Head of caudate nucleus (tissue), 42 donors: ENCODE measurements around the gene SALL3.
A peak's percentile ranks its signal among the peaks of the same experiment; 100 is the strongest.
"Not testable (repeated sequence)": the region's sequence is repeated elsewhere in the genome, so short reads cannot be mapped to it uniquely, and the experiment has no call there.

Source experiments
- DNase-seq, 42 donors: peaks; one replicate each; pipeline versions ENCODE4 v3.0.0 to v3.0.0-alpha.2; 2020 to 2021; ENCODE audit warnings: mixed read lengths in 7 of 42
- intact Hi-C: fragments of 100-400 bp; cut with DNase I; formaldehyde crosslinking; loops from one replicate; pipeline ENCODE4 v1.15.0; 2022

The SALL3 gene

DNA sequence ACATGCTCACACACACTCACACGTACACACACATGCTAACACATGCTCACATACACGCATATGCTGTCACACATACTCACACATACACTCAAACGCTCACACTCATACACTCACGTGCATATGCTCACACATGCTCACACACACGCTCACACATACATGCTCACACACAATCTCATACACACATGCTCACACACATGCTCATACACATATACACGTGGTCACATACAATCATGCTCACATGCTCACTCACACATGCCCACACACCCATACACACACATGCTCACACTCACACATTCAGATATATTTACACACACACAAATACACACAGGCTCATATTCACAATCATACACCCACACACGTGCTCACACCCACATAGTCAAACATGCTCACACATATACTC, 17.5 kb upstream of the SALL3 start:
- intact Hi-C loops: no loop called here
- DNase-seq: no peak

DNA sequence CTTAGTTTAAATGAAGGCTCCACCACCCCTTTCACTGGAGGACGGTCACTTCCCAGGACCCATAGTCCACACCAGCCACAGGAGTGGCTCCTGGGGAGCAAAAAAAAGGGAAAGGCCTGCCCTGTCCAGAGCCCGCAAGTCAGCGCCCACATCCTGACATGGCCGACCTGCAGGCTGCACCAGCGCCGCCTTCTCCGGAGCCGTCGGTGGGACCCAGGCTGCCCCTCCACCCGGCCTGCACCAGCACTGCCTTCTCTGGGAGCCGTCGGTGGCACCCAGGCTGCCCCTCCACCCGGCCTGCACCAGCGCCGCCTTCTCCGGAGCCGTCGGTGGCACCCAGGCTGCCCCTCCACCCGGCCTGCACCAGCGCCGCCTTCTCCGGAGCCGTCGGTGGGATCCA, 14.9 kb upstream of the SALL3 start:
- DNase-seq: peak in 1 of 42 donors; percentile 25
- intact Hi-C loops: not testable (repeated sequence)

DNA sequence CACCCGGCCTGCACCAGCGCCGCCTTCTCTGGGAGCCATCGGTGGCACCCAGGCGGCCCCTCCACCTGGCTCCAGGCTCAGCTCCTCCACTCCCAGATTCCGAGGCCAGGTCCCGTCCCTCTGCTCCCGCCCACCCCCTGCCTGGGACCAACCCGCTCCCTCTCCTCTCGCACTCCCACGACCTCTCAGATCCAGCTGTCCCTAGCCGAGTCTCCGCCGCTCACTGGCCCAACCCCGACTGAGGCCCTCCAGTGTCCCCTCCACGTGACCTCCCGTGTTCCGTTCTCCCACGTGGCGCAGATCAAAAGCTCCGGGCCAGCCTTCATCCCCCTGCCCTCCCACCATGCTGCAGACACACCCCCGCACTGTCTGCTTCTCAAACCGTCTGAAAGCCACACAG, 14.4 kb upstream of the SALL3 start:
- DNase-seq: peak in 1 of 42 donors; percentile 25
- intact Hi-C loops: no loop called here

DNA sequence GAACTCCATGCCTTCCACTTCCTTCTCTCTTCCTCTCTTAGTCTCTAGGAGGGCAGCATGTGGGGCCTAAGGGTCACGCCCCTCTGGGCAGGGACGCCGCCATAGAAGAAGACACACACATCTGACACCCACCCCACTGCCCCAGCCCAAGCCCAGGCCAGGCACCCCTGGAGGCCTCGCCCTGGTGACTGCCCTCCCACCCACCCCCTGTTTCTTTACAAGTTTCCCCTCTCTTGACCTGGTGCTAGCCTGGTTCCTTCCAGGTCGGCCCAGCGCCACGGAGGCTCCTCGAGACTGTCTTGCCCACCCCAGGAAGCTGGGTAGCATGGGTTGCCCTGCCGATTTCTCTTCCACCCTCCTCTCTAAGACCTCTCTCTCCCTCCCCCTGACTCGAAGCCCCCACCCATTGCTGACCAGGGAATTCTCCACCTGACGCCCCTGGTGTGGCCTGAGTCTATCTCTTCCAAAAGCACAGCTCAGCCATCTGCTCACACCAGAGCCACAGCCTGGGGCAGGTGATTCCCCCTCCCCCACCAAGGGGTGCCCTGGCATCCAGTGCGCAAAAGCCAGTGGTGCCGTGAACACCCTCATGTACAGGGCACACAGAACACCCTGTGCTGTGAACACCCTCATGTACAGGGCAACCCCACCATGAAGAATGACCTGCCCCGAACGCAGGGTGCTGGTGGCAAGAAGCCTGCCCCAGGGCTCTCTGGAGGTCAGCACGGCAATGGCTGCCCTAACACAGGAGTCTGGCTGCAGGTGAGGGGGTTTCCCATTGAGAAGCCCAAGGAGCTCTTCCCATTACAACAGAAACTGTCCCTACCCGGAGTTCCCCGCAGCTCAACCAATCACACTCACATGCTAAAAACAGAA, 13.5 kb upstream of the SALL3 start:
- DNase-seq: peak in 1 of 42 donors; percentile 34
- intact Hi-C loops: no loop called here

DNA sequence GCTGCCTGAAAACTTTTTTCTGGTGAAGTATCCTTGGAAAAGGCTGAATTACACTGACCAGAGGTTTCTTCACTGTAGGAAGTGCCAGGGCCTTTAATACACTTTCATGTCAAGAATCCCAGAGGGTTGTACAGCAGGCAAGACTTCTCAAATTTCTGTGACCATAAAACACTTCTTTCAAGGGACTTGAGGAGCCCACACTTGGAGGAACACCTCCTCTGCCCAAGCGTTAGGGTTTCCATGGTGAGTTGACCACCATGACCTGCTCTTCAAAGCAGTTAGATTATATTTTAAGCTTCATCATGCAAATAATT, 12.9 kb upstream of the SALL3 start:
- DNase-seq: peak in 1 of 42 donors; percentile 25
- intact Hi-C loops: no loop called here

DNA sequence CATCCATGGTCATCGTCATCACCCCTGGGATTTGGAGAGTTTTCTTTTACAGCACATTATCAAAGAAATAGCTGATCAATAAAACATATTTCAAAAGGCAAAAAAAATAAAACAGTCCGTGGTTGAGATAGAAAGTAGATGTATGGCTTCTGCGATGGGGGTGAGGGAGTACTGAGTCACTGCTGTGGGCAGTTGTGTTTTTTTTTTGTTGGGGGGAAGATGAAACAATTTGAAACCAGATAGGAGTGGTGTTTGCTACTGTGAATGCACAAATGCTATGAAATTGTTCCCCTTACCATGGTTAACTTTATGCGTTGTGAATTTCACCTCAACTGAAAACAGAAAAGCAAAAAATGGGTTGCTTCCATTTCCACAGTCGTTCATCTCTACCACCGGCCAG, 11.9 kb upstream of the SALL3 start:
- intact Hi-C loops: no loop called here
- peak in 1 of 42 donors; percentile 26 for DNase-seq

DNA sequence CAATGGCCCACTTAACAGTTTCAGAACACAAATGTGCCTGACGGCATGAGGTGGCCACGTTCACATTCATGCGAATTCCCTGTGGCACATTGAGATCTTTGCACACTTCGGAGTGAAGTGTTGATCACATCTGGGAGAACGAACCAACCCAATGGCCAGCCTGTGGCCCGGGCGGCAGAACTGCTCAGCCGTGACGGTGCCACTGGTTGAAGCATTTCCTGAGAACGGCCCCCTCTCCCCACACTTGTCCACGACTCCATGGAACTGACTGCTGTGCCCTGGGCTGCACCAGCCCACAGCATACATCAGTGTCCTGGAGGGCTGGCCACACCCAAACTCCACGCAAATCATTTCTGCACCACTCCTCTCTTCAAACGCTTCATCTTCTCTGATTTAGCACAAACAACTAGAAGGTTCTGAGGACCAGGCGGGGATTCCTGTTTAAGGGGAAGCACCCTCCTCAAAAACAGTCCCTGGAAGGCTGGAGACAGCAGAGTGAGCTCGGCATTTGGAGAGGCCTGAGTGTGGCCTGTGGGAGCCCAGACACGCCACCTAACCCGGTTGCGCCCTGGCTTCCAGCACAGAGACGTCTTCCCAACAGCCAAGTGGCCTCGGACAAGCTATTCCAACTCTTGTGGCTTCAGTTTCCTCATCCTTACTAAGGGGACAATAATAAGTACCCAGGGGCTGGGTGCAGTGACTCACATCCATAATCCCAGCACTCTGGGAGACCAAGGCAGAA, 9.9 kb upstream of the SALL3 start:
- peak in 1 of 42 donors; percentile 23 for DNase-seq
- intact Hi-C loops: no loop called here

DNA sequence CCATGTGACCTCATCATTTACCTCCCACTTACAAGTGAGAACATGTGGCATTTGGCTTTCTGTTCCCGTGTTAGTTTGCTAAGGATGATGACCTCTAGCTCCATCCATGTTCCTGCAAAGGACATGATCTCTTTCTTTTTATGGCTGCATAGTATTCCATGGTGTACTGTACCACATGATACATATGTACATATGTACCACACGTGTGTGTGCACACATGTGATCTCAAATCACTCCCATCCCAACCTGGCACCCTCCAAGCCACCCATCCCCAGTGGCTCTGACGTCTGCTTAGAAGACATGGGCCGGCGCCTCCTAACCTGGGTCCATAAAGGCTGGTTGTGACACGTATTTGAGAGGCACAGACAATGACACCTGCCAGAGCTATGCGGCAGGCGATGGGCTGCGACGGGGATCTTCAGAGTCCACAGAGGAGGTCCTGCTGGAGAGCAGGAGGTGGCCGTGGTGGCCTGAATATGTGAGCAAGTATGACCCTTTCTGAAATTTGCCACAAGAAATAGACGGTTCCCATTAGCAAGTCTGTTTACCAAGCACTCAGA, 8.8 kb upstream of the SALL3 start:
- intact Hi-C loops: no loop called here

DNA sequence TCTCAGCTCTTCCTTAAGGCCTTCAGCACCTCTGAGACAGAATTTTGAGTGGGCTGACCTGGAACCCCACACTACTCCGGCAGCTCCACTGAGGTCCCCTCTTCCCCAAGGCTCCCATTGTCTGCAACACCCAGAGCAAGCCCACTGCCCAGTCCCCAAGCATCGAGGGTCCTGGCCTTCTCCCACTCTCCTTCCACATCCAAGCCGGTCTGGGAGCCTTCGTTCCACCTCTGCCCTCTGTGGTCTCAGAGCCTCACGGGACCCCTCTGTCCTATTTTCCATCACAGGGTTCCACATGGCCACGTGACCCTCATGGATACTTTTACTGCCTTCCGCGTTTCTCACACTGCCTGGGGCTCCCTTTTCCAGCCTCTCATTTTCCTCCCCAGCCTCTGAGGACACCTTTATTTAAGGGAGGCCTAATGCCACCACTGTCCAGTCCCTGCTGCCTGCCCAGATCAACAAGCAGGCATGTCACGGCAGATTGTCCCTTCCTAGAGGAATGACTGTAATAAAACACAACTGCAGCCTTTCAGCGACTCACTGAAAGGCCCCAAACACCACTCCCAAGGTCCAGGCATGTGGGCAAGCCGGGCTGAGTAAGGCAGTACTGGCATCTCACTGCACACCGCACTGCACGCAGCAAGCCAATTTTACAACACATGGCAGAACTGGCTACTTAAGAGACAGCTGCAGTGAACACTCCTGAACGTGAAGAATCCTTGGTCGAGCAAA, 7.9 kb upstream of the SALL3 start:
- no peak for DNase-seq
- intact Hi-C loops: no loop called here

More for the DNA sequence above, 8.8 kb upstream of the SALL3 start:
- peak in 2 of 42 donors; percentile 30 to 37 for DNase-seq

DNA sequence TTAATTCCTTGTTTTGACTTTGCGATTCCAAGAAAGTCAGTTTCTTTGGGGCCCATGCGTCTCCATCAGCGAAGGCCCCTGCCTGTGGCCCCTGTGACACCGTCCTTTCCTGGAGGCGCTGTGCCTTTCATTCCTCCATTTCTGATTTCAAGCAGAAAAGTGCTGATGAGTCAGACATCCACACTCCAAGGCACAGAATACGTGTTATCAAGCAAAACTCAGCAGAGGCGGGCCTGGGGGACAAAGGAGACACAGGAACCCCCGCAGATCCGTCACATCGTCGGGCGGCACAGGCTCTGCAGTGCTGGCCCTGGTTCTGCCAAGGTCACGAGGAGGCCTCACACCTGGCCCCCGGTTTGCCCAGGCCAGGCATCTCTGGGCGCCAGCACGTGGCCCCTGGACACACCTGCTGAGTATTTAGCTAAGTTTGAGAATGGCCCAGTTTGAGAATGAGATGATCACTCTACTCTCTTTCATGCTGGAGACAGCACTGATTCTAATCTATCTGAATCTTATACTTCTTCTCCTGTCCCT, 7.2 kb upstream of the SALL3 start:
- no peak for DNase-seq
- intact Hi-C loops: no loop called here

DNA sequence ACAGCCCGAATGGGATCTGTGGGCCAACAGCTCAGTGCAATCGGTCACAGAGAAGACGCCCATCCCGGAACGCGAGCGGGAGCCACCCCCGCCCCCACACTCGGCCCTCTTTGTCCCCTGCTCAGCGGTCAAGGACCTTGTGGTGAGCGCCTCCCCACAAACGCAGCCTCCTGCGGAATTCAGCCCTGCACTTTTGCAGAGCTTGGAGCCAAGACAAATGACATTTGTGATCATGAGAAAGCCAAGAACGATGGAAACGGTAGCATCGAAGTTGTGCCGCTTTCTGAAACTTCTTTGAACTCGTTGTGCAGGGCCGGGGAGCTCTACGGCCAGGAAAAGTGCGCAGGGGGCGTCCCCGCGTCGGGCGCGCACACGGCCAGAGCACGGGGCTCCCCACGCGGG, 6.7 kb upstream of the SALL3 start:
- intact Hi-C loops: no loop called here
- peak in 1 of 42 donors; percentile 30 for DNase-seq

DNA sequence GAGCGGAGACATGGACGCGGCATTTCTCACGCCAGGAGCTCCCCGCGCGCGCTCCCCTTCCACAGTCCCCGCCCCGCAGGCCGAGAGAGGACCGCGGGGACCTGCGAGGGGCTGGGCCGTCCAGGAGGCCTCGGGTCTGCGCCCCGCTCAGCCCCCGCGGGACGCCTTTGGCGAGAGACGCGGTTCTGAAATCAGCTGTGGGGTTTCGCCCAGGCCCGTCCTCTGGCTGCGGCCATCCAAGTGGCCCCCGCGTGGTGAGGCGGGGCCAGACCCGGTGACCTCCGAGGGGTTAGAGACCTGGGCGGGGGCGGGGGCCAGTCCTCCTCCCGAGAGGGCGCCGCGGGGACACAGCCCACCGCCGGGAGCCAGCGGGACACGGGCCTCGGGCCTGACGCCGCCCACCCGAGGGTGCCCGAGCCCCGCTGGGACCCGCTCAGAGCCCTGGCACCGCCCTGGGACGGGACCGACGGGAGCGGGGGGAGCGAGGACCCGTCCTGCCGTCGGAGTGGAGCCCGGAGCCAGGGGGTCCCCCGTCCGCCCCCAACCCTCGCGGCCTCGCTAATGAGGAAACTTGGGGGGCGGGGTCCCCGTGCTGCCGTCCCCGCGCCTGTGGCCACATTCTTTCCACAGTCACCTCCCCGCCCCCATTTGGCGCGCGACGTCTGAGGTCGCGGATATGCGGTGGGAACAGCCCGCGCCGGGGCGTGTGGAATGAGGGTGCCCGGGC, 6.1 kb upstream of the SALL3 start:
- intact Hi-C loops: no loop called here
- peak in 1 of 42 donors; percentile 24 for DNase-seq

DNA sequence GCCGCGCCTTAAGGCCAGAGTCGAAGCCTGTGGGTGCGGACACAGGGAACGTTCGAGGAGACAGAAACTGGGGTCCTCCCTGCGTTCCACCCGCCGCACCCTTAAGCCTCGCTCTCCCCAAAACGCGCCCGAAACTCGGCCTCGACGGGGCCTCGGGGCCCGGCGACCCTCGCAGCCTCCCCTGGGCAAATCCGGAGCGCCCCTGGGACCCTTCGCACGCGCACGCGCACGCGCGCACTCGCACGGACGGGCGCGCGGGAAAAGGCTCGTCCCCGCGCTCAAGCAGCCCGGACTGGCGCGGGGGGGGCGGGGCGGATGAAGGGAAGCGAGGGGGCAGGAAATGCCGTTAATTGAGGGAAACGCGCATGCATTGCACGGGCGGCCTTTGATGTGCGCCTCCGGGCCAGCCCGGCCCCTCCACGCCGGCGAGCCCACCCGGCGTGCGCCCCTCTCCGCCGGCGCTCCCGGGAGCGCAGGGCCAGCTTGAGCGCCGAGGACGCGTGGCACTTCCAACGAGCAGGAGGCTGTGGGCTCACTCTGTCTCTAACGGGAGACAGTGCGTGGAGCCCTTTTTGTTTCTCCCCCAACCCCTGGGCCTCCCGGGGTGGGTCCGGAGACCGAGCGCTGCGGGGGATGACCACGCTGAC, 5.4 kb upstream of the SALL3 start:
- DNase-seq: peak in 1 of 42 donors; percentile 34
- intact Hi-C loops: no loop called here

DNA sequence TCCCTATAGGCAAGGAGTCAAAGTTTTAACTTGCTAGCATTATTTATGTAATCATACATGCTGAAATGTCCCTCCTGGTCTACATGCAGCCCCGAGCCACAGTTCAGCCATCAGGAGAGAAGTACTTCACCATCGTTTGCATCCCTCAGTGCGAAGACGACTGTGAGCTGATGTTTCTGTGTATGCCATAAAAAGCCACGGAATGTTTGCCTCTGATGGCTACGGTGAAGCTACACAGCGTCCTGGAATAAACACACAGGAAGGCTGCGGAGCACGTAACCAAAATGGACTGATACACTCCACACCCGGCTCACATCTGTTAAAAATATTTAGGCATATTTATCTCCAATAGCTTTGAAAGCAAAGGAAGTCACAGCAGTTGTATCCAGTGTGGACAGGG, 4.3 kb upstream of the SALL3 start:
- DNase-seq: peak in 2 of 42 donors; percentile 23 to 37
- intact Hi-C loops: no loop called here

DNA sequence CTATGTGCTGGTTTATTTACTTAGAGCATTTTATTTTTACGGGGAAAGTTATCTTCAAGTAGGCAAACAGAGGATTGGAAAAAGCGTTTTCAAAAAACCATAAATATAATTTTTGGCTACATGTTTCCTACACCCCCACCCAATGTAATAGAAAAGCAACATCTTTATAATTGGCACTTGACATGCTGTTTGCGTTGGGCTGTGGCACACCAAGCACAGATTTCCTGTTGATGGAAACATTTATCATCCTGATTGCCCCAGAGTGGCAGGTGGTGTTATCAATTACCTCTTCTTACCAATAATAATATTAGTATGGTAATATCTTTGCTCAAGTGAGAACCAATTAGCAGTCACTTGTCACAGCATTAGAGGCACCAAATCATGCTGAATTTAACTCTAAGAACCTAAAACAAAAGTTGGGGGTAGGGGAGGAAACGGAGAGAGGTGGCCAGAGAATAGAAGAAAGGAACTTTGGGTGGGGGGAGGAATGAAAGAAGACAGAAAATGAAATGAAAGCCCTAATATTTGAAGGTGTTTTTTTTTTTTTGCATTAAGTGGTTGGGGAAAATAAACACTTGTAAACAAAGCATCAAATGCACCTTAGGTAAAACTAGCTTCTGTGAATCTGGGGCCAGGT, 3.8 kb upstream of the SALL3 start:
- intact Hi-C loops: no loop called here
- peak in 1 of 42 donors; percentile 16 for DNase-seq

DNA sequence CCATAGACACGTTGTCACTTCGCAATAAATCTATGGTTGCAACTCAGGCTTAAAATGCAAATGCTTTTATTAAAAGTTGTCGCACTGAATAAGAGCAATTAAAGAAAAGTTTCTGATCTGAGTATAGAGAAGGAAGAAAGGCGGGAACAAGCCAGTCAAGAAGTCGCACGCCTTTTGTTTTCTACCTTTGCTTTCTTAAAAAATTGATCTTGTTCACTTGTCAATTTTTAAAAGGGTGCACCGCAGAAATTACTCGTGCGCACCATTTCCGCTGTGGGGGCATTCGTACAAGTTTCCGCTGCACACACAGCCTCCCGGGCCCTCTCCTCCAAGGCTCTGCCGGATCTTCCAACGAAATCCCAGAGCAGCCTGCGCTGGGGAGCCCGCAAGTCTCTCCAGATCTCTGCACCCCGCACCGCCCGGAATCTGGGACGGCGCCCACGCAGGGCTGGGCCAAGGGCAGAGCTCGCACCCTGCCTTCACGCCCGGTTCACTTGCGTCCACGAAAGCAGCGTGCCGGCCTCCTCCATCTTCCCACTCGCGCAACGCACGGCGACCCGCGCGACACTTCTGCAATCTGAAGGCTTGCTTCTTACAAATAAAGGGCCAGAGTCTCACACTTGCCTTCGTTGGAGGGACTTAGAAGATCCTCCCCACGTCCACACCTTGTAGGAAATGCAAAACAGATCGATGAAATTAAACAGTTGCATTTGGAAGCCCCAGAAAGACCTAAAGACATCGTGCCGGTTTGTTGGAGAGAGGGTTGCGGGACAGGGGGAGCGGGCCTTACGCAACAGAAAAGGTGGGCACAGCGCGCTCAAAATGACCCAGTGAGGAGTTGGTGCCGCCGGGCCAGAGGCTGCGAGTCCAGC, 2.6 kb upstream of the SALL3 start:
- intact Hi-C loops: no loop called here
- peak in 2 of 42 donors; percentile 34 to 41 for DNase-seq
